ENCODE data around the gene ARHGAP33. TPM values are rescaled to one million over a fixed set of nuclear protein-coding genes. Genes with fewer than 3 reads are reported as not detected.

ARHGAP33 gene
- polyA plus RNA-seq, 2 of the 4 experiments (the other 2 are of a cell fraction) = 0.84 to 6.1 TPM

DNA sequence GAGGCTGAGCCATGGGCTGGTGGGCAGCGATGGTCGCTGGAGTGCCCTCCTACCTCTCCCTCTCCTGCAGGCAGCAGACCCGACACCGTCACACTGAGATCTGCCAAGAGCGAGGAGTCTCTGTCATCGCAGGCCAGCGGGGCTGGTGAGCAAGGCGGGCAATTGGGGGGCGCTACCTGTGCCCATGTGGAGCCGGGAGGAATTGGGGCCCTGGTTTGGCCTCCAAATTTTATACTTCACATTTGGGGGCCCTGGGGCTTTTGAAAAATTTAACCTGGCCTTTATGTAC lies 9.9 kb downstream of the ARHGAP33 start:
- no peak overlapping the region for H3K27ac ChIP-seq
- DNase-seq (ENCODE audit: low read depth in 1 of 2, low spot score in 1 of 2) (no peak), ATAC-seq (no peak), FAIRE-seq (no peak)
- TF ChIP-seq NR3C1 (IDR thresholded peaks at IDR 0.05) = no peak
- no peak for TF ChIP-seq JUNB (IDR thresholded peaks at IDR 0.05)
- no peak for TF ChIP-seq FOSB (CRISPR knock-in tag; IDR thresholded peaks at IDR 0.05)
- no peak for TF ChIP-seq EP300 (IDR thresholded peaks at IDR 0.05)
- no peak for TF ChIP-seq HEYL (CRISPR knock-in tag; IDR thresholded peaks at IDR 0.05)
- TF ChIP-seq, protein P1, sequence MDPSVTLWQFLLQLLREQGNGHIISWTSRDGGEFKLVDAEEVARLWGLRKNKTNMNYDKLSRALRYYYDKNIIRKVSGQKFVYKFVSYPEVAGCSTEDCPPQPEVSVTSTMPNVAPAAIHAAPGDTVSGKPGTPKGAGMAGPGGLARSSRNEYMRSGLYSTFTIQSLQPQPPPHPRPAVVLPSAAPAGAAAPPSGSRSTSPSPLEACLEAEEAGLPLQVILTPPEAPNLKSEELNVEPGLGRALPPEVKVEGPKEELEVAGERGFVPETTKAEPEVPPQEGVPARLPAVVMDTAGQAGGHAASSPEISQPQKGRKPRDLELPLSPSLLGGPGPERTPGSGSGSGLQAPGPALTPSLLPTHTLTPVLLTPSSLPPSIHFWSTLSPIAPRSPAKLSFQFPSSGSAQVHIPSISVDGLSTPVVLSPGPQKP (IDR thresholded peaks at IDR 0.05; ENCODE audit: low read depth, low read length) = no peak
- TF ChIP-seq, protein P2, sequence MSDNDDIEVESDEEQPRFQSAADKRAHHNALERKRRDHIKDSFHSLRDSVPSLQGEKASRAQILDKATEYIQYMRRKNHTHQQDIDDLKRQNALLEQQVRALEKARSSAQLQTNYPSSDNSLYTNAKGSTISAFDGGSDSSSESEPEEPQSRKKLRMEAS (IDR thresholded peaks at IDR 0.05) = no peak
- no peak for TF ChIP-seq HOXB13 (CRISPR knock-in tag; IDR thresholded peaks at IDR 0.05; ENCODE audit: low read depth)
- no peak for TF ChIP-seq PHF8 (IDR thresholded peaks at IDR 0.05; ENCODE audit: borderline replicate concordance, low read depth)
- no peak for TF ChIP-seq HOXA7 (CRISPR knock-in tag; IDR thresholded peaks at IDR 0.05)
- TF ChIP-seq POLR2A (IDR thresholded peaks at IDR 0.05; ENCODE audit: low read length) = no peak
- TF ChIP-seq CHD4 (IDR thresholded peaks at IDR 0.05; ENCODE audit: borderline replicate concordance) = no peak
- TF ChIP-seq REST (IDR thresholded peaks at IDR 0.05) = no peak
- TF ChIP-seq, protein P3, sequence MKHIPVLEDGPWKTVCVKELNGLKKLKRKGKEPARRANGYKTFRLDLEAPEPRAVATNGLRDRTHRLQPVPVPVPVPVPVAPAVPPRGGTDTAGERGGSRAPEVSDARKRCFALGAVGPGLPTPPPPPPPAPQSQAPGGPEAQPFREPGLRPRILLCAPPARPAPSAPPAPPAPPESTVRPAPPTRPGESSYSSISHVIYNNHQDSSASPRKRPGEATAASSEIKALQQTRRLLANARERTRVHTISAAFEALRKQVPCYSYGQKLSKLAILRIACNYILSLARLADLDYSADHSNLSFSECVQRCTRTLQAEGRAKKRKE (CRISPR knock-in tag; IDR thresholded peaks at IDR 0.05; ENCODE audit: low read depth) = no peak
- TF ChIP-seq MAFK (IDR thresholded peaks at IDR 0.05; ENCODE audit: partially characterized antibody) = no peak
- TF ChIP-seq RCOR1 (IDR thresholded peaks at IDR 0.05; ENCODE audit: low read depth, low read length) = no peak
- no peak for TF ChIP-seq HDAC2 (IDR thresholded peaks at IDR 0.05)
- no peak for TF ChIP-seq FOXS1 (CRISPR knock-in tag; IDR thresholded peaks at IDR 0.05)
- no peak overlapping the region for H3K4me3 ChIP-seq
- no peaks in the 10 kb centered on the region for H3K4me1 ChIP-seq
- no peak overlapping the region for H3K4me2 ChIP-seq
- POLR2A ChIA-PET = no interaction called here
- CTCF ChIA-PET = interaction anchor here (1.9 to 5.9 kb wide), 2 partner anchors 8 to 19 kb away, joined by 4 to 23 read pairs; no protein-coding TSS in a partner anchor
- no peaks in the 10 kb centered on the region for H3K9me3 ChIP-seq
- WGBS (ENCODE audit: missing lambda C conversion rate) = 92% methylated on average over 10 of the region's 10 CpGs

DNA sequence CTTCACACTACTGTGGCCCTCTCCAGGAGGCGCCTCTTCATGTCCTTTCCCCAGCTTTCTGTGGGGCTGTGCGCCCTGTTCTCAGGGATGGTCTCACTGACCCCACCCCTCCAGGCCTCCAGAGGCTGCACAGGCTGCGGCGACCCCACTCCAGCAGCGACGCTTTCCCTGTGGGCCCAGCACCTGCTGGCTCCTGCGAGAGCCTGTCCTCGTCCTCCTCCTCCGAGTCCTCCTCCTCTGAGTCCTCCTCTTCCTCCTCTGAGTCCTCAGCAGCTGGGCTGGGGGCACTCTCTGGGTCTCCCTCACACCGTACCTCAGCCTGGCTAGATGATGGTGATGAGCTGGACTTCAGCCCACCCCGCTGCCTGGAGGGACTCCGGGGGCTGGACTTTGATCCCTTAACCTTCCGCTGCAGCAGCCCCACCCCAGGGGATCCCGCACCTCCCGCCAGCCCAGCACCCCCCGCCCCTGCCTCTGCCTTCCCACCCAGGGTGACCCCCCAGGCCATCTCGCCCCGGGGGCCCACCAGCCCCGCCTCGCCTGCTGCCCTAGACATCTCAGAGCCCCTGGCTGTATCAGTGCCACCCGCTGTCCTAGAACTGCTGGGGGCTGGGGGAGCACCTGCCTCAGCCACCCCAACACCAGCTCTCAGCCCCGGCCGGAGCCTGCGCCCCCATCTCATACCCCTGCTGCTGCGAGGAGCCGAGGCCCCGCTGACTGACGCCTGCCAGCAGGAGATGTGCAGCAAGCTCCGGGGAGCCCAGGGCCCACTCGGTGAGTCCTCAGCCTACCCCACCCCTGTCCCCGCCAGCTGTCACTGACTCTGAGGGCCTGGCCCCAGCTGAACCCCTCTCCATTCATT lies 11.2 kb downstream of the ARHGAP33 start:
- Histone ChIP-seq H3K4me2 (no peak overlapping the region), H3K4me3 (no peak overlapping the region), H3K27ac (no peak overlapping the region), H3K4me1 (no peaks in the 10 kb centered on the region), H3K9me3 (no peaks in the 10 kb centered on the region)
- DNase-seq (ENCODE audit: low read depth in 1 of 2, low spot score in 1 of 2) (no peak), ATAC-seq (no peak), FAIRE-seq (no peak)
- CTCF ChIA-PET = interaction anchor here (0.7 to 5.9 kb wide), 3 partner anchors 9 to 92 kb away, joined by 4 to 23 read pairs (median 5); no protein-coding TSS in a partner anchor
- POLR2A ChIA-PET = no interaction called here
- TF ChIP-seq ZFP36 (IDR thresholded peaks at IDR 0.05; ENCODE audit: borderline replicate concordance, partially characterized antibody) (no peak), KDM1A (IDR thresholded peaks at IDR 0.05; ENCODE audit: low read depth) (no peak), HOXB5 (CRISPR knock-in tag; IDR thresholded peaks at IDR 0.05) (no peak), NR3C1 (IDR thresholded peaks at IDR 0.05) (no peak), CTCF (IDR thresholded peaks at IDR 0.05) (no peak), RNF2 (IDR thresholded peaks at IDR 0.05; ENCODE audit: borderline replicate concordance, low read depth) (no peak), CBX8 (IDR thresholded peaks at IDR 0.05) (no peak), HDAC2 (IDR thresholded peaks at IDR 0.05) (no peak), GATA3 (IDR thresholded peaks at IDR 0.05; ENCODE audit: borderline replicate concordance) (no peak), HOXB13 (CRISPR knock-in tag; IDR thresholded peaks at IDR 0.05; ENCODE audit: low read depth) (no peak)
- TF ChIP-seq, protein P4, sequence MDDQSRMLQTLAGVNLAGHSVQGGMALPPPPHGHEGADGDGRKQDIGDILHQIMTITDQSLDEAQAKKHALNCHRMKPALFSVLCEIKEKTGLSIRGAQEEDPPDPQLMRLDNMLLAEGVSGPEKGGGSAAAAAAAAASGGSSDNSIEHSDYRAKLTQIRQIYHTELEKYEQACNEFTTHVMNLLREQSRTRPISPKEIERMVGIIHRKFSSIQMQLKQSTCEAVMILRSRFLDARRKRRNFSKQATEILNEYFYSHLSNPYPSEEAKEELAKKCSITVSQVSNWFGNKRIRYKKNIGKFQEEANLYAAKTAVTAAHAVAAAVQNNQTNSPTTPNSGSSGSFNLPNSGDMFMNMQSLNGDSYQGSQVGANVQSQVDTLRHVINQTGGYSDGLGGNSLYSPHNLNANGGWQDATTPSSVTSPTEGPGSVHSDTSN (IDR thresholded peaks at IDR 0.05) = no peak
- WGBS (ENCODE audit: missing lambda C conversion rate) = 83% methylated on average over 25 of the region's 31 CpGs

Data from A549 (cell line).